Memory B cell (primary cell): Measurements from ENCODE around the gene PPP6R1.

Experiments used
- ATAC-seq: fragments of 150-1000 bp; cut with Tn5 transposase; 2 replicates; pipeline ENCODE4 v1.10.0; 2021; ENCODE audit warnings: low read depth, mild to moderate bottlenecking, moderate library complexity
- DNase-seq, 2 donors: peaks; one replicate each; pipeline ENCODE4 v3.0.0; 2022; ENCODE audit warnings: low spot score in 2 of 2
- H3K27ac Mint-ChIP-seq: one replicate; pipeline ENCODE4 v1.8.0; 2022; ENCODE audit warnings: mild to moderate bottlenecking, moderate library complexity, mixed read lengths
- H3K27me3 Mint-ChIP-seq: one replicate; pipeline ENCODE4 v1.8.0; 2022; ENCODE audit warnings: mixed read lengths
- H3K36me3 Mint-ChIP-seq: one replicate; pipeline ENCODE4 v1.8.0; 2022; ENCODE audit warnings: mild to moderate bottlenecking, mixed read lengths
- H3K4me1 Mint-ChIP-seq: one replicate; pipeline ENCODE4 v1.8.0; 2022; ENCODE audit warnings: mixed read lengths
- H3K4me3 Mint-ChIP-seq: one replicate; pipeline ENCODE4 v1.8.0; 2022; ENCODE audit warnings: mild to moderate bottlenecking, moderate library complexity, mixed read lengths
- H3K9me3 Mint-ChIP-seq: one replicate; pipeline ENCODE4 v1.8.0; 2022; ENCODE audit warnings: mixed read lengths

The PPP6R1 gene

DNA sequence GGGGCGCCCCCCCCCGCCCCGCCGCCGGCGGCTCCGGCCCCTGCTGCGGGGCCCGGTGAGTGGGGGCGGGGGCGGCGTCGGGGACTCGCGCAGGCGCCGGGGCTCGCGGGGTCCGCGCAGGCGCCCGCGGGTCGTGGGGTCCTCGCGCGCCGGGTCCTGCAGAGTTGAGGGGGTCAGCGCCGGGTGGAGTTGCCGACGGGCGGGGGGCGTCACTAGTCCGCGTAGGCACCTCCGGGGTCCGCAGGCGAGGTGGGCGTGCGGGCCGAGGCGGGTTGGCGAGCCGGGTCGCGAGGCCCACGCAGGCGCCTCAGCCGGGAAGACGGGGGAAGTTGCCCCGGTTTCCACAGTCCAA lies 365 bp downstream of the PPP6R1 start:
- H3K27ac Mint-ChIP-seq: peak overlapping the region; percentile 95
- H3K4me3 Mint-ChIP-seq: peak overlapping the region; percentile 97
- H3K9me3 Mint-ChIP-seq: no peaks in the 10 kb centered on the region
- H3K27me3 Mint-ChIP-seq: no peaks in the 10 kb centered on the region
- peaks cover 5% of the 10 kb centered on the region for H3K36me3 Mint-ChIP-seq
- no peak for DNase-seq
- peak; percentile 3 for ATAC-seq
- H3K4me1 Mint-ChIP-seq: peaks cover 43% of the 10 kb centered on the region

DNA sequence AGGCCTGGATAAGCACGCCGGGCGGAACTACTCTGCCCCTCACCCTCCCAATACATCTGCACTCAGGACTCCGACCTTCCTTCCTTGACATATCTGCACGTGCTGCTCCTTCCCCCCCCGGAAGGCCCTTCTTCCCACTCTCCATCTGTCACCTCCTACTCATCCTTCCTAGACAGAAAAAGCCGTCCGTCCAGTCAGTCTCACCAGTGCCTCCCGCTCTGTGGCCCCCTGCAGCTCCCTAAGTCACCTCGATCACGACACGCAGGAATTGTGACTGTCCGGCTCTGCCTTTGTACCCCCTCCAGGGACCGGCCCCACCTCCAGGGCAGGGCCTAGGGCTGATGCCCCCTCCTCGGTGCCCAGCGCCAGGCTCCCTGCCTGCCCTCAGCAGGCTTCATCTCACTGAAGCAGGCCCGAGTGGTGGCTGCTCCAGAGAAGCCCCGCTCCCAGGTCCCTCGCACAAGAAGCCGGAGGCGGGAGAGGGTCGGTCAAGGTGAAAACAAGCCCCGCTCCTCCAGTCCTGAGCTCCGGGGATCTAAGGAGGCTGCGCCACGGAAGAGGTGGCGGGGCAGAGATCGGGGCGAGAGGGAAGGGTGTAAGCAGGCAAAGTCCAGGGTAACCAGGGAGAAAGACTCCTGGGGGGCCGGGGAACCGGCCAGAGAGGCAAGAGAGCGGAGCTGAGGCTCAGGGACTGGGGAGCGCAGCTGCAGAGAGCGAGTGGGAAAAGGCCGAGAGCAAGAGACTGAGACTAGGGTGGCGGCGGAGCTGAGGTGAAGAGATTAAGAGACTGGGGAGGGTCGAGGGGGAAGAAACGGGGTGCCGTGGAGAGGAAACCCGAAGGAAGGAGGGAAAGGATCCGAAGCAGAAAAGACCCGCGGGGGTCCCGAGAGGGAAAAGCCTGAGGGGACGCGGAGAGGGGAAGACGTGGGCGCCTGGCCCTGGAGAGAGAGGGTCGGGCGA lies 1.1 kb downstream of the PPP6R1 start:
- Mint-ChIP-seq H3K27ac (peak overlapping the region; percentile 95), H3K9me3 (no peaks in the 10 kb centered on the region), H3K27me3 (no peaks in the 10 kb centered on the region), H3K4me3 (peak overlapping the region; percentile 97), H3K36me3 (peaks cover 5% of the 10 kb centered on the region), H3K4me1 (peaks cover 46% of the 10 kb centered on the region)
- DNase-seq (peak in 1 of 2 donors; percentile 46), ATAC-seq (no peak)

DNA sequence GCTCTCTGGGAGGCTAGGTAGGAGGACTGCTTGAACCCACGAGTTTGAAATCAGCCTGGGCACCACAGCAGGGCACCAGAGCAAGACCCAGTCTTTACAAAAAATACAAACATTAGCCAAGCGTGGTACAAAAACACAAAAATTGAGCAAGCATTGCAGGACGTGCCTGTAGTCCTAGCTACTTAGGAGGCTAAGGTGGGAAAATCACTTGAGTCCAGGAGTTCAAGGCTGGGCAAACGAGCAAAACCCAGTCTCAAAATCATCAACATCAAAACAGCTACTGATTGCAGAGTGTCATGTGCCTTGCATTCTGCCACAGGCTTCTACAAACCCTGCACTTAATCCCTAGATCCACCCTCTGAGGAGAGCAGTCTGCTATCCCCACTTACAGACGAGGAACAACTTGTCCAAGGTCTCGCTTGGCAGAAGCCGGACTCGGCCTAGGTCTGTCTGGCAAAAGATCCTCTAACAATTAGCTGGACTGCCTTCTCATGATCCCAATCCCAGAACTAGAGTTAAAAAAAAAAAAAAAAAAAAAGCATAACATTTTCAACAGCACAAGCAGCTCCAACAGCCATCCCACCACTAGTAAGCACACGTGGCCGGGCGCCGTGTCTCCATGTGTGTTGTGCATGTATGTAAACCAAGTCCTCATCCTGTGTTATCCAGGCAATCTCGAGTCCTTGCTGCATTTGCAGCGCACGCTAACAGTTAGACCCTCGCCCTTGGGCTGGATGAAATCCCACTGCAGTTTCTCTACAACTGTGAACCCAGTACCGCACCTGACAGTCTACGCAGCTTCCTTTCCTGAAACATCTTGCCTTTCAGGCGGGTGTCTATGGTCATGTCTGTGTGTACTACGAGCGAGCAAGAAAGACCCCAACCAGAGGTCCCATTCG lies 2.0 kb downstream of the PPP6R1 start:
- peak overlapping the region; percentile 97 for H3K4me3 Mint-ChIP-seq
- H3K36me3 Mint-ChIP-seq: peaks cover 4% of the 10 kb centered on the region
- peaks cover 48% of the 10 kb centered on the region for H3K4me1 Mint-ChIP-seq

DNA sequence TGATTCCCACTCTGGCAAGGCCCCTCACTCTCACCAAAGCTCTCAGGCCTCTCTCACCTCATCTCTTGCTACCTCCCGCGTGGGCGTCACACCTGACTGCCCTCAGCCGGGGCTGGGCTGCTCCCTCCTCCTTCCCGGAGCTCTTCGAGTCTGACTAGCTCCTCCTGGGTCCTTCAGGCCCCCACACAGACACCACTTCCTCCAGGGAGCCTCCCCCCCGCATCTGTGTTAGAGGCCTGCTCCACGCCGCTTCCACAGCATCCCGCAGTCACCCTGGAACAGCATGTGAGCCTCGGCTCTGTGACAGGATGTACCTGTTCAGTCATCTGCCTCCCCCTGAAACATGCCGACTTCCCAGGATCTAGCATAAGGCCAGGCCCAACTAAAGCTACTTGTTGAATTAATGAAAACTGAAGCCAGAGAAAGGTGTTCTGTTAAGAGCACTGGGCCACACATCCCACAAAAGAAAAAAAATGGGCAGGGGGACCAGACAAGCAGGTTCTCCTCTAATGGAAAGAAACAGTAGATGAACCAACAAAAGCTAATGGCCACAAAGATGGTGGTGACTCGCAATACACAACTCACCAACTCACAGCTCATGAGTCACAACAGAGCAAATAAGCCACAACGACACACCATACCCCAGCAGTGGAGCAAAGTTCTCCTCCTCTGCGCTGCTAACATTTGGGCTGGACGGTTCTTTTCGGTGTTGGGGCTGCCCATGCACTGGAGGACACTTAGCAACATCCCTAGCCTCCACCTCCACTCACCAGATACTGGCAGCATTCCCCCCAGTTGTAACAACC lies 3.0 kb downstream of the PPP6R1 start:
- no peaks in the 10 kb centered on the region for H3K9me3 Mint-ChIP-seq
- DNase-seq (peak in 1 of 2 donors; percentile 51), ATAC-seq (no peak)
- H3K36me3 Mint-ChIP-seq: peaks cover 7% of the 10 kb centered on the region
- H3K27me3 Mint-ChIP-seq: no peaks in the 10 kb centered on the region
- peak overlapping the region; percentile 95 for H3K27ac Mint-ChIP-seq
- H3K4me3 Mint-ChIP-seq: peak overlapping the region; percentile 97
- peaks cover 58% of the 10 kb centered on the region for H3K4me1 Mint-ChIP-seq

More for the DNA sequence above, 2.0 kb downstream of the PPP6R1 start:
- H3K9me3 Mint-ChIP-seq: no peaks in the 10 kb centered on the region
- ATAC-seq (no peak), DNase-seq (no peak)
- peak overlapping the region; percentile 95 for H3K27ac Mint-ChIP-seq
- no peaks in the 10 kb centered on the region for H3K27me3 Mint-ChIP-seq

DNA sequence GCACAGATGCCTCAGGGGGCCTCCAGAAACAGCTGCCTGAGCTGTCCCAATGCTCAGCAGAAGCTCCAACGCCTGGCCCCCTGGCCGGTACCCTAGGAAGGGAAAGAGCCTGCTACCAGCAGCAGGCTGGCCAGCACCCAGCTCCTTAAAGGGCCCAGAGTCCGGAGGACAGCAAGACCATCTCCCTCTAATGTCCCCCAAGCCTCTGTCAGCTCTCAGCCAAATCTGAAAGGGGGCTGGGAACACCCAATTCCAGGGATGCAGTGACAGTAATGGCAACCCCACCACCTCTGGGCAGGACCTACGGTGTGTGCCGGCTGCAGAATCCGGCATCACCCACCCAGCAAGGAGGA lies 4.2 kb downstream of the PPP6R1 start:
- peak in 1 of 2 donors; percentile 35 for DNase-seq
- ATAC-seq: no peak
- peak overlapping the region; percentile 95 for H3K27ac Mint-ChIP-seq
- H3K36me3 Mint-ChIP-seq: peaks cover 8% of the 10 kb centered on the region
- H3K27me3 Mint-ChIP-seq: no peaks in the 10 kb centered on the region
- peak overlapping the region; percentile 97 for H3K4me3 Mint-ChIP-seq
- peaks cover 60% of the 10 kb centered on the region for H3K4me1 Mint-ChIP-seq
- no peaks in the 10 kb centered on the region for H3K9me3 Mint-ChIP-seq

DNA sequence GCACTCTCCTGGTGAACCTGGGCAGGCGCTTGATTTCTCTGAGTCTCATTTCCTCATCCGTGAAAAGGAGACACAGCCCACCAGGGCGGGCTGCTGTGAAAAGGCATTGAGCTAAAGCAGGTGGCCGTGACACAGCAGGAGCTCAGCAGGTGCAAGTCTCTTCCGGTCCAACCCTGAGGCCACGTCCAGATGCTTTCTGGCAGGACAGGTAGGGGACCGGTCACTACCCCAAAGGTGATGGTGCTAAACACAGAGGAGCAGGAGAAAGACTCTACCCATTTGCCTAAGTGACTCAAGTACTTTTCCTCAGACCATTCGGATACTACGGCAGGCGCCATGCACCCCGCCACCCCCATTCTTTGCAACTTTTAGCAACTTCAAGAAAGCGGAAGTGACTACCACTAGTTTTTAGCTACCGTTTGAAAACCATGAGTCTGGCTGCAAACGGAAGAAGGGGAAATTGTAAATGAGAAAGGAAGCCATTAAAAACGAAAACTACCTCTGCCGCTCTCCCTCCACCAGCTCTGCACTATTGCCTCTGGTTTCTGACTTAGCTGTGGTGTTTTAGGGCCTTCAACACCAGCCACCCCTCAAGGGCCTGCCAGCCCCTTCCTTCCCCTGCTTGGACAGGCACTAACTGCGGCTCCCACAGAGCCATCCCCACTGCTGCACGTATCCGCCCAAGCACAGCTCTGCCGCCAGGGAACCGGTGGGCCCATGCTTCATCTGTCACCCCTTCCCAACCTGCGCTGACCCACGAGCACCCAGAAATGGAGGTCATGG lies 4.8 kb downstream of the PPP6R1 start:
- no peaks in the 10 kb centered on the region for H3K9me3 Mint-ChIP-seq
- H3K27ac Mint-ChIP-seq: peak overlapping the region; percentile 95
- H3K4me3 Mint-ChIP-seq: peak overlapping the region; percentile 97
- ATAC-seq: peak; percentile 76
- H3K4me1 Mint-ChIP-seq: peaks cover 62% of the 10 kb centered on the region
- peaks cover 8% of the 10 kb centered on the region for H3K36me3 Mint-ChIP-seq
- no peaks in the 10 kb centered on the region for H3K27me3 Mint-ChIP-seq
- DNase-seq: peak; percentile 78

DNA sequence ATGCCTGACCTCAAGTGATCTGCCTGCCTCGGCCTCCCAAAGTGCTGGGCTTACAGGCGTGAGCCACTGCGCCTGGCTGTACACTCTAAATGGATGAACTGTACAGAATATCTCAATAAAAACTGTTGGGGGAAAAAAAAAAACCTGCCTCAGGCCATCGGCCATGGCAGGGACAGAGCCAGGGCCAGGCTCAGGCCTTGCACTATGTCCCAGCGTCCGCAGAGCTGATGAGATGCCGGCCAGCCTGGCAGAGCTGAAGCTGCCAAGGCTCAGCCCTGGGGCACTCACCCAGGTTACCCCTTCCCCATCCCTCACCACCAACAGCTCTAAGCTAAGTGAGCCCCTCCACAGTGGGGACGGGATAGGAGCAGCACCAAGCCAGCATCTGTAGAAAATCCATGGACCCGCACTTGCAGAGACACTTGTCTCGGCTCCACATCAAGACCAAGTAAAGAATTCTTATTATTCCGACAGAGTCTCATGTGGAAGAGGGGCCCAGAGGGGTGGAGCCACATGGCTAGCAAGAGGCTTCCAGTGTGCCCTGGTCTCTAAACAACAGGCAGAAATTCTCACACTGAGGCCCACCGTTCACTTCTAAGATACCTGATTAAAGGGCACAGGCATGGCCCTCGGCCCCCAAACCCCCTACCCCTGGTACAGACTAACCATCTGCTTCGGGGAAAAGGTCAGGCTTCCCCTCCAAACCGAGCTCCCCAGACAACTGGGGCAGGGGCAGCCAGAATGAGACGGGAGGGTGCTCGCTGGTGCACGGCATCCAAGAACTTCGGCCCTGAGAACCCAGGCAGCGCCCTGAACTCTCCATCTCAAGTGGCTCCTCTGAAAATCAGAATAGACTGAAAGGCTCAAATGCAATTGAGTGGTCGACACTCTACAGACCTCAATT lies 5.8 kb downstream of the PPP6R1 start:
- peaks cover 68% of the 10 kb centered on the region for H3K4me1 Mint-ChIP-seq
- DNase-seq (peak in 1 of 2 donors; percentile 21), ATAC-seq (no peak)
- peak overlapping the region; percentile 95 for H3K27ac Mint-ChIP-seq
- H3K9me3 Mint-ChIP-seq: no peaks in the 10 kb centered on the region
- no peaks in the 10 kb centered on the region for H3K27me3 Mint-ChIP-seq
- peaks cover 10% of the 10 kb centered on the region for H3K36me3 Mint-ChIP-seq
- peak overlapping the region; percentile 97 for H3K4me3 Mint-ChIP-seq

DNA sequence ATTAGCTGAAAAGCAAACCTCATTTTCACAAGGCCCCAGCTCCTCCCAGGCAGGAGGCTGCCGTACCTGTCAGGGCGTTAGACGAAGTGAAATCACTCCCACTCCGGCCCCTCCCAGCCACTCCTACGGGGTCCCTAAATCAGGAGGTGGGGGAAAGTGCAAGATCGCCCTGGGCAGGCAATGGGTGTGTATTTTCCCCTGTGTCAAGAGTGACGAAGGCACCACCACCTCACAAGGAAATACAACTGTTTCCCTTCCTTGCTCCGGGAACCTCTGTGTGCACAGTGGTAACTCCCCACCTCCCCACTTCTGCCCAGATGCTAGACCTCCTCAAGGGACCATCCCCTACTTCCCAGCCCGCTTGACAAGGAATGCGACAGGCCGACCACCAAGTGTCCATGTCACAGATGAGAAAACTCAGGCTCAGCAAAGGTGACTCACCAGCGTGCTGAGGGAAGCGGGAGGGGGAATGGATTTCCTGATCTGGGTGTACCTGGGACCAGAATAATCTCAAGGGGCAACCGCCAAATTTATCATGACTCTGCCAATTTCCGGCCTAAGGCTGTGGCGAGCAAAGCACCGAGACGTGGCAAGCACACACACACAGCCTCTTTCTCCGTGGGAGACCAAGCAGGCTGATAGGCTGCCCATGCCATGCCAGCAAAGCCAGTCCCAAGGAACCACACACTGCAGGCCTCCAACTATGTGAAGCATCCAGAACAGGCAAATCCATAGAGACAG lies 7.3 kb downstream of the PPP6R1 start:
- Mint-ChIP-seq H3K36me3 (peaks cover 8% of the 10 kb centered on the region), H3K4me3 (peak overlapping the region; percentile 87), H3K9me3 (no peaks in the 10 kb centered on the region), H3K27me3 (no peaks in the 10 kb centered on the region), H3K27ac (peak overlapping the region; percentile 95), H3K4me1 (peaks cover 58% of the 10 kb centered on the region)
- DNase-seq: no peak
- no peak for ATAC-seq

DNA sequence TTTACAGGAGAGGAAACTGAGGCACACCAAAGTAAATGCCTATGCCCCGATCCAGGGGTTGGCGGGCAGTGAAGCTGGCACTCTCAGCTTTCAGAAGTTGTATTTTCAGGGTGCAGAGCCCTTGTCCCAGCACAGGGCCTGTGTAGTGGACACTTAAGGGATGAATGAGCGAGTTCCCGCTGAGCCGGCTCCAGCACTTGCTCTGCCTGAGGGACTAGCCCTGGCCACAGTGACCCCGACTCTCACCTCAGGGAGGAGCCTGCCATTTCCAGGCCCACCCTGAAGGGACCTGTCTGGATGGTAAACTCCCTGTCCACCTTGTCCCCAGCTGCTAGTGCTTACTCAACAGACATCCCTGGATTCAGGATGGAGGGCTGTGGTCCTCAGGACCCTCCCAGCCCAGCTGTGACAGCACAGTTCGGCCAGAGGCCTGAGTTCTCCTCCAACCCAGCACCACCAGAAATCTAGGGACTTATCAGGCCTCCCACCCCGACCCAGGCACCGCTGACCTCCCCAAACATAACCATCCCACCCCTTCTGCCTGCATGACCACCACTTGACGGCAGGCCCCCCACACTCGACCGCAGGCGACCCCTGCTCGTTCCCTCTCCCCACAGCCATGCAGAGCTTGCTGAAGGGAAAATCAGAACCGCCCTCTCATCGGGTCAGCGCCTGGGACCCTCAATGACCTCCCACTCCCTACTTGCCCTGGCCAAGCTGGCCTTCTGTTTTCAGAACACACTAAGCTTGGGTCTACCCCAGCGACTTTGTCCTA lies 8.4 kb downstream of the PPP6R1 start:
- H3K9me3 Mint-ChIP-seq: no peaks in the 10 kb centered on the region
- peaks cover 50% of the 10 kb centered on the region for H3K4me1 Mint-ChIP-seq
- DNase-seq (no peak), ATAC-seq (no peak)
- peak overlapping the region; percentile 95 for H3K27ac Mint-ChIP-seq
- H3K36me3 Mint-ChIP-seq: peaks cover 10% of the 10 kb centered on the region
- no peaks in the 10 kb centered on the region for H3K27me3 Mint-ChIP-seq
- H3K4me3 Mint-ChIP-seq: peak overlapping the region; percentile 87

DNA sequence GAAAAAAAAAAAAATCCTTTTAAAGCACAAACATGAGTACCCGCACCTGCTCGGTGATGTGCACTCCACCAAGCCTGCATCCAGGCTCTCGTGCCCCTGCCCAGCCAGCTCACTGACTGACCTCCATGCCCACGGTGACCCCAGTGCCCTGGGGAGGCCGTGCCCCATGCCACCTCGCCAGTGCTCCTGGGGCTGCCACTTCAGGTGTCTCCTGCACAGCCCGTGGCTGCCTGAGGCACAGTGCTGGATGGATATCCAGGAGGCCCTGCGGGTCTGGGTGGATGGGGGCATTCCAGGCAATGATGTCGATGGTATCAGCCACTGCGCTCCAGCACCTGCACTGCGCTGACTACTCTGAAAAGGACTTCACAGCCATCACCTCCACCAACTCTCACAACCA lies 9.0 kb downstream of the PPP6R1 start:
- ATAC-seq: no peak
- H3K4me1 Mint-ChIP-seq: peaks cover 44% of the 10 kb centered on the region
- H3K27ac Mint-ChIP-seq: no peak overlapping the region
- H3K9me3 Mint-ChIP-seq: no peaks in the 10 kb centered on the region
- DNase-seq: no peak
- H3K4me3 Mint-ChIP-seq: no peak overlapping the region
- peaks cover 10% of the 10 kb centered on the region for H3K36me3 Mint-ChIP-seq
- H3K27me3 Mint-ChIP-seq: no peaks in the 10 kb centered on the region

DNA sequence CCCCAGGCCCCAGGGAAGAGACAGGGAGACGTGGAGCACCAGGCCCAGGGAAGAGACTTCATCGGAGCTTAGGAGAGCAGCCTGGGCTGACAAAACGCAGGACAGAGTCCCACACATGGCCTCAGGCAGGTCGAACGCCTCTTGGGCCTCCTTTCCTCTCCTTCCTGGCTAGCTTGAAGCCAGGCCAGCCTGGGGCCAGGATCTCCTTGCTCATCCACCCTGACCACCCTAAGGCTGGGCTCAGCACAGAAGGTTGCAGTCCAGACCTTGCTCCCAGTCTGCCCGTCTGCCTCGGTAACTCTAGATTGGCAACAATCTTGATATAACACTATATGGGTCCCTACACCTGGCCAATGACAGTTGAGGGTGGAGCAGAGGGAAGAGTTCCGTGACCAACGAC lies 10.1 kb downstream of the PPP6R1 start:
- Mint-ChIP-seq H3K4me3 (peak overlapping the region; percentile 22), H3K36me3 (peaks cover 15% of the 10 kb centered on the region), H3K9me3 (no peaks in the 10 kb centered on the region), H3K27me3 (no peaks in the 10 kb centered on the region), H3K27ac (peak overlapping the region; percentile 31), H3K4me1 (peaks cover 35% of the 10 kb centered on the region)
- ATAC-seq: no peak
- DNase-seq: no peak
